GM19239 (cell line): ENCODE measurements around the gene PRIM2.
"Not testable (repeated sequence)": the region's sequence is repeated elsewhere in the genome, so short reads cannot be mapped to it uniquely, and the experiment has no call there.

Experiments used
- DNase-seq: peaks from one replicate; pipeline ENCODE4 v3.0.0; 2011; ENCODE audit warnings: low spot score; ENCODE audit not compliant: insufficient read length
- FAIRE-seq: peaks from 2 replicates; lab custom pipeline; 2011; peaks lifted over from hg19 to GRCh38; lab: Jason Lieb, UNC

PRIM2 gene

DNA sequence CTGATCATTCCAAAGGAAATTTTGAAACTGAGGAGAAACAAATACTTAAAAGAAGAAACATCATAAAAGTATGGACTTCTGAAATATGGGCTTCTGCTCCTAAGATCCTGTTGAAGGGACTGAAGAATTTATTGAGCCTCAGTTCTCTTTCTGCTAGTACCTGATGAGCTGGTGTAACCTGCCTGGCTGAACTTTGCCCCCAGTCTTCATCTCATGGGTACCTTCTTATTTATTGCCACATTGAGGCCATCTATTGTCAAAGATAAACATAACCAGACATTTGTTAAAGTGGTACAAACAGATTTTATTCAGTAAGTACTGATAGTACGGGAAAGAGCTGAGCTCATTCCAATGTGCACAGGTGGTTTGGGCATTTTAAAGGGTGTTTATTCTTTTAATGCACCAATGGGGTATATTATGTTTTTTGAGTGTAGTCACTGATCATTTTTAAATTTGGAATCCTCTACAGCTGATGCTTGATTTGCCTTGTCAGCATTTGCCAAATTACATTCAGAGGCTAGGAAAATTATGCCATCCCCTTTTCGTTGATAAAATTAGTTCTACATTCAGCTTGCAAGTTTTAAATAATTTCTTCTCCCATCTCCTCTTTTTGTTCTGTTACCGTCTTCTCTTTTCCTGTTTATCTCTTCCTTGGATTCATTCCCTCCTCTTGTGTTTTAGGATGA lies 118.2 kb downstream of the PRIM2 start:
- no peak for FAIRE-seq
- no peak for DNase-seq

DNA sequence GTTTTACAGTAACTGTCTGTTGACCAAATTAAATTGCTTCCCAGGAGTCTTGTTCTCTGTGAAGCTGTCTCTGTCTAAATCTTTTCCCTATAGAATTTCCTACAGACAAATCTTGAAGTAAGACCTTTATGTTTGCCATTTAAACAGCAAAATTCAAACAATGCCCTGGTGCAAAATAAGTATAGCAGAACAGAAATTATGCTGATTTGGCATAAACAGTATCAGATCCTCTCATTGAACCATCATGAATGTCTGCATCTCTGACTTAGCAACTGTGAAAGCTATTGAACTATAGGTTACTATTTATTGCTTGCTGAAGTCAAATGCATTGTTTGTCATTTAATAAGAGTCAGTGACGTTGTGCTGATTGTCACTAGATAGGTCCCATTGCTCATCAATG lies 123.3 kb downstream of the PRIM2 start:
- not testable (repeated sequence) for FAIRE-seq

DNA sequence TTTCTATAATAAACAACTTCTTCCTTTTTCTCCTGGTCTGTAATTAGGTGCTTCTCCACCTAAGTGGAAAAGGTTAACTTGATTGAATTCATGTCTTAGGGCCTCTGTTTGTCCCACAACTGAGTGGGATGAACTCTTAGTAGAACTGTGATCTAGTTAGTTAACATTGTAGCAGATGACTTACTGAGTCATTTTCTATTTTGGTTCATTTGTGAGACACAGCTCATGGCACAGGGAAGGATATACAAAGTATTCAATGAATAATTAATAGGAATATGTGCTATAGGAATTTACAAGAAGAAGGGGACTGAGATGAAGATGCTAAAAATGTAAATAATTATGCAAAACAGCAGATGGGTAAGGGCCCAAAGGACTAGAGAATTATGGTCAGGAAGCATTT lies 124.7 kb downstream of the PRIM2 start:
- not testable (repeated sequence) for FAIRE-seq, DNase-seq

More for the DNA sequence above, 123.3 kb downstream of the PRIM2 start:
- not testable (repeated sequence) for DNase-seq

DNA sequence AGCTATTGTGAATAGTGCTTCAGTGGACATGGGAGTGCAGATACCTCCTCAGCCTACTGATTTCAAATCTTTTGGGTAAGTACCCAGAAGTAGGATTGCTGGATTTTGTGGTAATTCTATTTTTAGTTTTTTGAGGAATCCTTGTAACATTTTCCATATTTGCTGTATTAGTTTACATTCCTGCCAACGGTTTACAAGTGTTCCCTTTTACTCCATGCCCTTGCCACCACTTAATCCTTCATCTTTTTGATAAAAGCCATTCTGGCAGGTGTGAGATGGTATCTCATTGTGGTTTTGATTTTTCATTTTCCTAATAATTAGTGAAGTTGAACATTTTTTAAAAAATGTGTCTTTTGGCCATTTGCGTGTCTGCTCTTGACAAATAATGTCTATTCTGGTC lies 125.8 kb downstream of the PRIM2 start:
- not testable (repeated sequence) for DNase-seq, FAIRE-seq

DNA sequence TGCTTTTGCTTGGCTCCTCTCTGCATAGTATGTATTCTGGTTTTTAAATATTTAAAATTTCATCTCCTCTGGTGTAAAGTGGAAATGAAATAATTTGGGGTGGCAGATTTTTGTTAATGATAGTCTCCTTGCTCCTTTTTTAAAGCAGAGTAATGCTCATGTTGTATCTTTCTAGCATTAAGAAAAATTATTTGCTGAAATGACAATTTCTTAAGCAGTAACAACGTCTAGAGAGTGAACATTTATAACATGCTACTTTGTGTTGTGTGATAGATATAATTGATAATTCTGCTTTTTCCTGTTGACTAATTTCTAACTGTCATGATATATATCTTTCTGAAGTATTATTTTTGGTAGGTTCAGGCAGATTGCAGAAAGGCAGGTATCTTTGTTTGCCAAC lies 127.4 kb downstream of the PRIM2 start:
- DNase-seq, FAIRE-seq: not testable (repeated sequence)

DNA sequence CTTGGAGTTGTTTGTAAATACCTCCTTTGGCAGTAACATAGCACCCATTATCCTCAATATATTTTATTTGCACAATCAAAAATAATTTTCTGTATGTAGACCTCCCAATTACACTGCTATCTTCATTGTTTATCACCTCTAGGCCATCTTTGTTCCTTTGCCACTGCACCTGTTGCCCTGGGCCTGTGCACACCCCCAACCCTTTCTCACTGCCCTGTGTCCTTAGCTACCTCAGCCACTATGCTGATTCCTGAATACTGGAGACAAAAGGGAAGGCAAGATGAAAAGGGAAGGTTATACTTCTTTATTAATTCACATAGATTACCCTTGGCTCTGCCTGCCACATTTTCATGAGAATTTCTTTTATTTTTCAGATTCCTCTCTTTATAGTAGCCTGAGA lies 127.9 kb downstream of the PRIM2 start:
- FAIRE-seq, DNase-seq: not testable (repeated sequence)

DNA sequence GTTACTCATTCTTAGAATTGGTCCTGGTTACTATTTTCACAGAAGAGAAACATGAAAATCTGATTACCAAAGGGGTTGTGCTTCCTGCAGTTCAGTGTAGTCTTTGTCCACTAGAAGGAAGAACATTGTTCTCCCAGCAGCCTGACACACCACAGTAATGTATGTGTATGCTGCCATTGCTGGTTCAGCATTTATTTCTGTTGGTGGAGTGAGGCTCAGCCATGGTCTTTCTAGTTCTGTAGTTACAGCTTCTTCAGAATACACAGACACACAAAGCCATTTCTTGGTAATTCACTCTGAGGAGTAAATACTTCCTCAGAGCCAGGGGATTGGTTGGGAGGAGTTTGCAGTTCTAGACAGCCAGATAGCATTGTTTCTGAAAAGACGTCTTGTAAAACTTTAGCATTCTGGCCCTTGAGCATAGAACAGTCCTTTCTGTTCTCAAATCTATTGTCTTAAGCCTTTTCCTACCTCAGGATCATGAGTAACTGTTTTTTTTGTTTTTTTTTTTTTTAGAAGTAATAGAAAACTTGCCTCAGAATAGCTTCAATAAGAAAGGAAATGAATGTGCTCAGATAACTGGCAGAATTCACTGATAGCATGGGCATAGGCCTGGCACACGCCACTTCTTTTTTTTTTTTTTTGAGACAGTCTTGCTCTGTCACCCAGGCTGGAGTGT lies 128.5 kb downstream of the PRIM2 start:
- not testable (repeated sequence) for DNase-seq, FAIRE-seq

DNA sequence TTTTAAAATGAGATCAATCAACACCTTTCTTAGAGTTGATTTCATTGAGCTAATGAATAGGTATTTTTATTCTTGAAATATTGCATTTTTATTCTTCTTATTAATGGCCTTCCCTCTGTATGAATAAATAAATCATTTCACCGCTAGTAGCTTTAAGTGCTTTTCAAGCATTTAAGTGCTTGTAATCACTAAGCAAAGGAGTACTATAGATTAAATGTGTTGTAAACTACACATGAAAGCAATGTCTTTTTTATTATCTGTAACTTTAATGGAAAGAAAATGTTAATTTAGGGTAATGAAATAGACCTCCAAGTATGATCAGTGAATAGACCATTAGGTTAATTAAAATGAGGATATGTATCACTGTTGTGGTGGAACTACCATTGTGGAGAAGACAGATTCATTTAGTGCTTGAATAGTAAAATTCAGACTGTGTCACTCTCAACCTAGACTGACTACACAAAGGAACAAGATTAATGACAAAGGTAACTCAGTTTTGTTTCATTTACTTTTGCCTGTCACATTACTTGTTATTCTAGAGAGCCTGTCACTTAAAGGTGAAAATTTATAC lies 132.2 kb downstream of the PRIM2 start:
- FAIRE-seq, DNase-seq: not testable (repeated sequence)

DNA sequence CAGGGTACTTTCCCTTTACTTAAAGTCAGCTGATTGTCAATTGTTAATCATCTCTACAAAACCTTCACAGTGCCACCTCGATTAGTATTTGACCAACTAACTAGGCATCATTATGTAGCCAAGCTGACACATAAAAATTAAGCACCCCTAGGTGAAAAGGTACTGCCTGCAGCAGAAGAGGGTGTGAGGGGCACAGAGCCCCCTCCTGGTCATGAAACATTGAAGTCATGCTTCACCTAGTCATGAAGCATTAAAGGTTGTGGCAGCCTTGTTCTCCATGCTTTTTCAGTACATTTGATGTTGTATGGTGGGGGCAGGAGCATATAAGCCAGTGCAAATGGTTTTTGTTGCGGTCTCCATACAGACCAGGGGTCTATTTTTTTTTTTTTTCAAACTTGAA lies 142.4 kb downstream of the PRIM2 start:
- not testable (repeated sequence) for DNase-seq, FAIRE-seq

DNA sequence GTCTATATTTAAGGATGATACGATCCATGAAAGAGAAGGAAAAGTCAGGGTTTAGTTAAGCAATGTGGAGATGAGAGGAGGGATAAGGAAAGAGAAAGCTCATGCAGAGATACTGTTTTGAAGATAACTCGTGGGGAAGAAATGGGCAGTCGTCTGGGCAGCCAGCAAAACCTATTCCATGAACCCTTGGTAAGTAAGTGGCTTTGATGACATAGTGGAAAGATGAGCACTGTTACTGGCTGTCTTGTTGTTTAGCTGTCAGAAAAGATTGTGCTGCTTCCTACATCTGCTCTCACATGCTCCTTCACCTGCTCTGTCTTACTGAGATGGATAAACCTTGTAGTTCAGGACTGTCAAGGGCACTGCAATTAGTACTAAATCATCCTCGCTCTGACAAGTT lies 143.6 kb downstream of the PRIM2 start:
- not testable (repeated sequence) for DNase-seq, FAIRE-seq

DNA sequence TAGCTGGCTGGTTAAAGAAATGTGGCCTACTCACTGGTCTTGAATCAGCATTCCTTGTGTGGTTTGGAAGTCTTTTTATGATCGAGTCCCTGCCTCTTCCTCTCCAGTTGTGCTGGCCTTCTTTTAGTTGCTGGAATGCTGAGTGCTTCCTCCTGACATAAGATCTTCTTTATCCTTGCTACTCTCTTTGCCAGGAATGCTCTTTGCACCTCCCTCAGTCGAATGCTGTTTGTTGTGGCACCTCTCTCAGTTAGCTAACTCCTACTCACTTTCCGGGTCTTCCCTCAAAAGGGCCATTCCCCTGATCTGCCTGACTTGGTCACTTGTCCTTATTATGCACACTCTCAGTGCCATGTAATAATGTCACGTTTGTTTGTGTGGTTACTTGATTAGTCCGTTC lies 146.4 kb downstream of the PRIM2 start:
- FAIRE-seq, DNase-seq: not testable (repeated sequence)

DNA sequence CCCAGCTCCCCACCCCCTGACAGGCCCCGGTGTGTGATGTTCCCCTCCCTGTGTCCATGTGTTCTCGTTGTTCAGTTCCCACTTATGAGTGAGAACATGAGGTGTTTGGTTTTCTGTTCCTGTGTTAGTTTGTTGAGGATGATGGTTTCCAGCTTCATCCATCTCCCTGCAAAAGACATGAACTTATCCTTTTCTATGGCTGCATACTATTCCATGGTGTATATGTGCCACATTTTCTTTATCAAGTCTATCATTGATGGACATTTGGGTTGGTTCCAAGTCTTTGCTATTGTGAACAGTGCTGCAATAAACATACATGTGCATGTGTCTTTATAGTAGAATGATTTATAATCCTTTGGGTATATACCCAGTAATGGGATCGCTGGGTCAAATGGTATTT lies 148.5 kb downstream of the PRIM2 start:
- not testable (repeated sequence) for DNase-seq, FAIRE-seq

DNA sequence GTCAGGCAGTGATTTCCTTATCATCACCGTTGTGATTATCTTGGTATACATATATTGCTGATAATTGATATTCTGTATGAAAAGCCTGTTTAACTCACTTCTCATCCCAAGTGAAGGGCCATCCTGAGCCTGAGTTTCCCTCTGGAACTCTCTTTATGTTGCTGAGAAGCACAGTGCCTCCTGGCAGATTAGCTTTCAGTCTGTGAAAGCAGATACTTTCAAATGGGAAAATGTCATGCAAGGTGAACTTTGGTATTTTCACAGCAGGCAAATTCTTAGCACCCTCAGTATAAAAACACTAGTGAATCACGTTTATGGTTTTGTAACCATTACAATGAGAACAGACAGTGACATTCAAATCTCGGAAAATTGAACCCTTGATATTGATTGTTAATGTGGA lies 151.6 kb downstream of the PRIM2 start:
- DNase-seq (no peak), FAIRE-seq (no peak)

DNA sequence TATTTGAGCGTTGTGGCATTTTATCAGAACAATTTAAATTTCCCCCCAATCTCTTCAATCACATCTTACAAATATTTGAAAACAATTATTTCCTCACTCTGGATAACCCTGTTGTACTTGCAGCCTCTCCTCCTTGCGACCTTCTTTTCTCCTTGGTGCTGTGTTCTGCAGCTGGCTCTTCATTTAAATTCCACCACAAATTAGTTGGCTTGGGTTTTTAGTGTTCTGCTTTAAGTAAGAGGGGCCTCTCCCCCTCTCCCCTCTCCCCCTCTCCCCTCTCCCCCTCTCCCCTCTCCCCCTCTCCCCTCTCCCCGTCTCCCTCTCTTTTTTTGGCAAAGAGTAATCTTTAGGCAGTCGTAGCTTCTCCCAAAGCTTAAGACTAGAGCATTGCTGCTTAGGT lies 152.7 kb downstream of the PRIM2 start:
- not testable (repeated sequence) for DNase-seq, FAIRE-seq

DNA sequence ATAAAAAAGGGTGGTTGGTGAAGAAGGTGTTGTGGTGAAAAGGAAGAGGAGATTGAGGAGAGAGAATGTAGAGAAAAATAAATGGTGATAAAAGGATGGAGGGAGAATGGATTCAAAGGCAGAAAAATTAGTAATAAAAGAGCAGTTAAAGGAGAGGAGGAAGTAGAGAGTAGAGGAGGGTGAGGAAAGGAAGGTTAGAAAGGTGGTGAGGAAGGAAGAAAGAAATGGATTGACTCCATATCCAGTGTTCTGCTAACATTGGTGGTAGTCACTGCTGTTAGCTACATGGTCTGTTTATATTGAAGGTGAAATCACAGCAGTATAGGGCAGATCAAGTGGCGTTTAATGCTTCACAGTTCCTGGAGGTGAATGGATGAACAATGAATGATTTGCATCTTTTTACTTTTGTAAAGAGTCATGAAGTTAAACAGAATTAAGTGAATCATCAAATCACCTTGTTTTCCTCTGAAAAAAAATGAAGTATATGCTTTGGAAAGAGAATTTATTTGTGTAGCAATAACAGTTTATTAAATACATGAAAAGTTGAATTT lies 154.0 kb downstream of the PRIM2 start:
- DNase-seq, FAIRE-seq: not testable (repeated sequence)

DNA sequence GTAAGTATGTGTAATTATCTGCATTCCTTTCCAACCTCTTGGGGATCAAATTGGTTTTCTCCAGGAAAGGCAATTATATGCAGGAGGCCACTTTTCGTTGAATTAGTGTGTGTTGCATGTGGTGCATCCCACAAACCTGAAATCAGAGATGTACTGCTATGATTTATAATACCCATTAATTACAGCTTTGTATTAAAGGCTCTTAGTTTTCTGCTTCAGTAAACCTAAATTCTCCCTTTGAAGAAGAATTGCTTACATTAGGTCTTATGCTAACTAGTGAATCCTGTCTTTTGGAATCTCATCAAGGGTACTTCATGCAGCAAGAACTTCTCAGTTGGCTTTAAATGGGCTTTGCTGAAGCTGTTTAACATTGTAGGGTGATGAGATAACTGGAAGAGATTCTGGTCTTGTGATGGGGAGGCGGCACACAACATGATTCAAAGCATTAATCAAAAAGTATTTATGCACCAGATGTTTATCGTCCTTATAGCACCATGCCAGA lies 155.5 kb downstream of the PRIM2 start:
- DNase-seq, FAIRE-seq: not testable (repeated sequence)

DNA sequence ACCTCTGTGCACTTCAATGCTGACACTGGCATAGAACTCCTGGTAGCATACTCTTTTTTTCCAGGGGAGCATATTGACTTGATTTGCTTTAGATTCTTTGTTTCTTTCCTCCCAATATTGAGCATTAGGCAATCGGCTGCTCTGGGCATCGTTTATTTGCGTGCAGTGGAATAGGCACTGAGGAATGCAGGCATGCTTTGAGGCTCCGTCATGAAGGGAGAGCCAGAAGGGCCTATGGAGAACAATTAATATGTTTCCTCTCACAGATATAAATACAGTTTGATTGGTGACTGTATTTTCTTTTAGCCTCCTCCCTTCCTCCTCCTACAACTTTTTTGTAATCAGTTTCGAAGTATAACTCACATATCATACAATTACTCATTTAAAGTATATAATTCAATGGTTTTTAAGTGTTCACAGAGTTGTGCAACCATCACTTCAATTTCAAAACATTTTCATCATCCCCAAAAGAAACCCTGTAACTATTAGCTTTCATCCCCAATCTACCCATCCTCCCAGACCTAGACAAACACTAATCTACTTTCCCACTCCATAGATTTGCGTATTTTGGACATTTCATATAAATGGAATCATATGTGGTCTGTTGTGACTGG lies 157.5 kb downstream of the PRIM2 start:
- DNase-seq, FAIRE-seq: not testable (repeated sequence)

DNA sequence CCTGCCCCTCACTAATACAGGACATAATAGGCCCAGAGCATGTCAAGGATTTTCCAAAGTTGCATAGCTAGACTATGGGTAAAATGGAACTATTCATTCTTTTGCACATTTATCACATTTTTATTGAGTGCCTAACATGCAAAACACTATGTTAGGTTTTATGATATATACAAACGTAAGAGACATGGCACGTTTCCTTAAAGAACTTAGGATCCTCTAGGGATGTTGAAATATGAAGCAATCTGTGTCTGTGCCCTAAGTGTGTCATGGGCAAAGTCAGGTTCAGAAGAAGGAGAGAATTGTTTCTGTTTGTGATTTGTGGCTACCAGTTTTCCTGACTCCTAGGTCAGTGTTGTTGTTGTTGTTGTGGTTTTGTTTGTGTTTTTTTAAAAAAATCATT lies 158.2 kb downstream of the PRIM2 start:
- not testable (repeated sequence) for DNase-seq

DNA sequence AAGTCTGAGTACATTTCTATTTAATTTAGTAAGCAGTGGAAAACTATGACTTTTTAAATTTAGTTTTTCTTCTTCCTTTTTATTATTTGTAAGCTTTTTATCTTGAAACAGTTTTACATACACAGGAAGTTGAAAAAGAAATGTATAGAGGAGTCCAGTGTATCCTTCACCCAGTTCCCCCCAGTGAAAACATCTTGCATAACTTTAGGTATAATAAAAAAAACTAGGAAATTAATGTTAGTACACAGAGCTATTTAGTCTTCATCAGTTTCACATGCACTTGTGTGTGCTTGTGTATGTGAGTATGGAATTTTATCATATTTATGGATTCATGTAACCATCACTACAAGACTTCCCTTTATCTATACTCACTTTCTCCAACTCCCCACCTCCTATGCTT lies 162.8 kb downstream of the PRIM2 start:
- DNase-seq, FAIRE-seq: not testable (repeated sequence)

More for the DNA sequence above, 158.2 kb downstream of the PRIM2 start:
- FAIRE-seq: not testable (repeated sequence)

DNA sequence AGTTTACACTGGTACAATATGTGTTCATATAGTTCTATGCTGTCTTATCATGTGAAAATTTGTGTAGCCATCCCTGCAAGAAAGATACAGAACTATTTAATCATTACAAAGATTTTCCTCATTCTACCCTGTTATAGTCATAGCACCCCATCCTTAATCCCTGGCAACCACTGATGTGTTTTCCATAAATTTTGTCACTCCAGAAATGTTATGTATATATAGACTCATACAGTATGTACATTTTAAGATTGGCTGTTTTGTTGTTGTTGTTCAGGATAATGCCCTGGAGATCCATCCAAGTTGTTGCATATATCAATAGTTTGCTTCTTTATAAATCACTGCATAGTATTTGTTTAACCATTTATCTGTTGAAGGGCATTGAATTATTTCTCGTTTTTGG lies 163.7 kb downstream of the PRIM2 start:
- FAIRE-seq: not testable (repeated sequence)

More for the DNA sequence above, 163.7 kb downstream of the PRIM2 start:
- DNase-seq: not testable (repeated sequence)
